Activated T-helper 2 cell treated with anti-CD3 and anti-CD28 coated beads, Interferon-gamma antibody, Interleukin-2, Interleukin-4, amounts not matched to agents 10 μg/mL and 5 μg/mL and 100 μg/mL, durations not matched to agents 14 hours and 24 hours and 36 hours (primary cell): ENCODE results near the gene ZNF267. TPM values are rescaled to one million over a fixed set of nuclear protein-coding genes. Genes with fewer than 3 reads are reported as not detected.
A peak's percentile ranks its signal among the peaks of the same experiment; 100 is the strongest.

Source experiments
- DNase-seq: peaks from one replicate; pipeline ENCODE4 v3.0.0; 2021; ENCODE audit warnings: low spot score
- H3K27ac Mint-ChIP-seq: one replicate; pipeline ENCODE4 v1.8.0; 2021; ENCODE audit warnings: mixed read lengths
- H3K27me3 Mint-ChIP-seq: one replicate; pipeline ENCODE4 v1.8.0; 2021; ENCODE audit warnings: low read depth, mixed read lengths
- H3K36me3 Mint-ChIP-seq: one replicate; pipeline ENCODE4 v1.8.0; 2021; ENCODE audit warnings: low read depth, mixed read lengths
- H3K4me1 Mint-ChIP-seq: one replicate; pipeline ENCODE4 v1.8.0; 2021; ENCODE audit warnings: low read depth, mixed read lengths
- H3K4me3 Mint-ChIP-seq: one replicate; pipeline ENCODE4 v1.8.0; 2021; ENCODE audit warnings: low read depth, mild to moderate bottlenecking, moderate library complexity, mixed read lengths
- H3K9me3 Mint-ChIP-seq: one replicate; pipeline ENCODE4 v1.8.0; 2021; ENCODE audit warnings: mixed read lengths
- intact Hi-C: fragments of 100-400 bp; cut with micrococcal nuclease; formaldehyde crosslinking; loops from one replicate; pipeline ENCODE4 v1.15.1; 2023
- total RNA-seq: library from RNA; stranded (reverse); gene quantifications from 2 replicates; pipeline ENCODE4 v1.2.3, GENCODE V29; 2022

Gene ZNF267
- total RNA-seq, 1 donor from 2014 or later: 68.5 TPM

- H3K36me3 Mint-ChIP-seq: peaks cover 28% of the 10 kb centered on the region
- no peak overlapping the region for H3K27ac Mint-ChIP-seq
- H3K4me1 Mint-ChIP-seq: peaks cover 53% of the 10 kb centered on the region
- DNase-seq: no peak
- H3K4me3 Mint-ChIP-seq: no peak overlapping the region
- peaks cover 3% of the 10 kb centered on the region for H3K27me3 Mint-ChIP-seq
- intact Hi-C loops: loop anchor here (10.0 kb wide), 1 partner anchor 767 kb away; the partner anchor contains the start of gene BCKDK
- H3K9me3 Mint-ChIP-seq: peaks cover 5% of the 10 kb centered on the region
Measured at GRCh38 chr16:31871510-31871909, 2.1 kb upstream of the ZNF267 start.

DNA sequence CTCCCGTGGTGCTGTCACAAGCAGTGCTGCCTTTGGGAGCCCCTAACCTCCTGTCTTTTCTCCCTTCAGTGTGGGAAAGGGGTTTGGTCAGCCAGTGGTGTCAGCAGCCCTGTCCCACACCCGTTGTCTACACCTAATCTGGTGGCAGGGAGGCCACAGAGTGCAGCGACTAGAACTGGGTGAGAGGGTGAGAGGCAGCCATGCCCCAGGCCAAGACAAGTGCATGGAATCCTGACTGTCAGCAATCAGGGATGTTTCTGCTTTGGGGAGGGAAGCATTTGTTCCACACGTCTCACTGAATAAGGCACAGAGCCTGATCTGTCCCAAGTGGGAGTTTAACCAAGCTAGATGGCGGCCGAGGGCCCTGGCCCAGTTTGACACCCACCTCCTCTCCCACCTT lies 1.4 kb upstream of the ZNF267 start:
- Mint-ChIP-seq H3K4me3 (no peak overlapping the region), H3K27ac (no peak overlapping the region), H3K36me3 (peaks cover 35% of the 10 kb centered on the region), H3K4me1 (peaks cover 57% of the 10 kb centered on the region), H3K27me3 (peaks cover 2% of the 10 kb centered on the region), H3K9me3 (peaks cover 5% of the 10 kb centered on the region)
- no peak for DNase-seq
- intact Hi-C loops: loop anchor here (10.0 kb wide), 1 partner anchor 767 kb away; the partner anchor contains the start of gene BCKDK

GRCh38 chr16:31874366-31875111 lies 932 bp downstream of the ZNF267 start:
- peak overlapping the region; percentile 90 for H3K27ac Mint-ChIP-seq
- H3K36me3 Mint-ChIP-seq: peaks cover 59% of the 10 kb centered on the region
- H3K4me1 Mint-ChIP-seq: peaks cover 62% of the 10 kb centered on the region
- H3K4me3 Mint-ChIP-seq: peak overlapping the region; percentile 99
- H3K9me3 Mint-ChIP-seq: peaks cover 15% of the 10 kb centered on the region
- H3K27me3 Mint-ChIP-seq: no peaks in the 10 kb centered on the region
- DNase-seq: no peak
- intact Hi-C loops: loop anchor here (5.0 to 10.0 kb wide), 3 partner anchors 43 to 917 kb away; partner anchors contain the start of genes BCKDK and SETD1A

GRCh38 chr16:31875112-31875803 lies 1.7 kb downstream of the ZNF267 start:
- Mint-ChIP-seq H3K4me3 (peak overlapping the region; percentile 99), H3K9me3 (peaks cover 22% of the 10 kb centered on the region), H3K27me3 (no peaks in the 10 kb centered on the region), H3K27ac (peak overlapping the region; percentile 90), H3K4me1 (peaks cover 65% of the 10 kb centered on the region), H3K36me3 (peaks cover 66% of the 10 kb centered on the region)
- DNase-seq: no peak
- intact Hi-C loops: loop anchor here (5.0 to 10.0 kb wide), 3 partner anchors 42 to 918 kb away; partner anchors contain the start of genes BCKDK and SETD1A

- DNase-seq: no peak
- no peaks in the 10 kb centered on the region for H3K27me3 Mint-ChIP-seq
- peak overlapping the region; percentile 99 for H3K4me3 Mint-ChIP-seq
- intact Hi-C loops: loop anchor here (5.0 to 10.0 kb wide), 3 partner anchors 41 to 919 kb away; partner anchors contain the start of genes BCKDK and SETD1A
- H3K27ac Mint-ChIP-seq: peak overlapping the region; percentile 90
- peaks cover 25% of the 10 kb centered on the region for H3K9me3 Mint-ChIP-seq
- H3K4me1 Mint-ChIP-seq: peaks cover 63% of the 10 kb centered on the region
- peaks cover 70% of the 10 kb centered on the region for H3K36me3 Mint-ChIP-seq
Measured at GRCh38 chr16:31875928-31876547, 2.4 kb downstream of the ZNF267 start.

- Mint-ChIP-seq H3K4me3 (peak overlapping the region; percentile 99), H3K27me3 (no peaks in the 10 kb centered on the region), H3K27ac (peak overlapping the region; percentile 90), H3K4me1 (peaks cover 57% of the 10 kb centered on the region), H3K36me3 (peaks cover 80% of the 10 kb centered on the region), H3K9me3 (peaks cover 30% of the 10 kb centered on the region)
- intact Hi-C loops: loop anchor here (1.0 to 10.0 kb wide), 5 partner anchors 8 to 920 kb away; partner anchors contain the start of genes BCKDK and SETD1A
- peak; percentile 48 for DNase-seq
Measured at GRCh38 chr16:31876951-31877828, 3.6 kb downstream of the ZNF267 start.

- intact Hi-C loops: loop anchor here (1.0 to 10.0 kb wide), 5 partner anchors 9 to 921 kb away; partner anchors contain the start of genes BCKDK and SETD1A
- peak overlapping the region; percentile 99 for H3K4me3 Mint-ChIP-seq
- H3K27ac Mint-ChIP-seq: peak overlapping the region; percentile 90
- peaks cover 38% of the 10 kb centered on the region for H3K9me3 Mint-ChIP-seq
- no peaks in the 10 kb centered on the region for H3K27me3 Mint-ChIP-seq
- H3K36me3 Mint-ChIP-seq: peaks cover 89% of the 10 kb centered on the region
- DNase-seq: no peak
- H3K4me1 Mint-ChIP-seq: peaks cover 55% of the 10 kb centered on the region
Measured at GRCh38 chr16:31877876-31878642, 4.5 kb downstream of the ZNF267 start.

- Mint-ChIP-seq H3K9me3 (peaks cover 43% of the 10 kb centered on the region), H3K27me3 (no peaks in the 10 kb centered on the region), H3K4me3 (peak overlapping the region; percentile 30), H3K27ac (peak overlapping the region; percentile 83), H3K4me1 (peaks cover 51% of the 10 kb centered on the region), H3K36me3 (peaks cover 99% of the 10 kb centered on the region)
- intact Hi-C loops: loop anchor here (5.0 to 10.0 kb wide), 3 partner anchors 37 to 923 kb away; partner anchors contain the start of genes BCKDK and SETD1A
- no peak for DNase-seq
Measured at GRCh38 chr16:31879937-31880321, 6.3 kb downstream of the ZNF267 start.

DNA sequence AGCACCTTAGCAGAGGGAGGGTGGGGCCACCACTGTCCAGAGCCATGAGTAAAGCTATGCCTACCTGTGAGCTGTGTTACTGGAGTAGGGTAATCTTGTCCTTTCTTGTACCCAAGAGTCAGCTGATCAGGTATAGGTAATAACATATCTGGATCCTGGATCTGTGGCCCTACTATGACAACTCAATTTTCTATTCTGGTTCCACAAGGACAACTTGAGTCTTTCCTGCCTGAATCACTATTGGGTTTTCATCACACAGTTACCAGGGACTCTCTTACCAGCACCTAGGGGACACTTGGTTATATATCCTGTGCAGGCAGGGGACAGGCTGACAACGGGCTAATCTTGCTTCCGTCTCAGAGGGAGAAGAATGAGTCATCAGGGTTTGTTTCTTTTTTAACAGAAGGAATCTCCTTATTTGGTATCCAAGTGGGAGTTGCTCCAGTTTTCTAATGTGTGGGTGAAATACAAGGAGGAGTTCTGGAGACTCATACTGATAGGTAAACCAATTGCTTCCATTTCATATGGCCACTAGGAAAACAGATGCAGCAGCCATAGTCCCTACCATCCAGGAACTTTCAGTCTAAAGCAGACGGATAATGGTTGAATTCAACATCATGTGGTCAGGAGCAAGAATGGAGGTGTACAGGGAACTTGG lies 6.8 kb downstream of the ZNF267 start:
- Mint-ChIP-seq H3K4me3 (peak overlapping the region; percentile 30), H3K36me3 (peaks cover 99% of the 10 kb centered on the region), H3K27ac (peak overlapping the region; percentile 83), H3K27me3 (no peaks in the 10 kb centered on the region), H3K9me3 (peaks cover 49% of the 10 kb centered on the region), H3K4me1 (peaks cover 47% of the 10 kb centered on the region)
- DNase-seq: no peak
- intact Hi-C loops: no loop called here

DNA sequence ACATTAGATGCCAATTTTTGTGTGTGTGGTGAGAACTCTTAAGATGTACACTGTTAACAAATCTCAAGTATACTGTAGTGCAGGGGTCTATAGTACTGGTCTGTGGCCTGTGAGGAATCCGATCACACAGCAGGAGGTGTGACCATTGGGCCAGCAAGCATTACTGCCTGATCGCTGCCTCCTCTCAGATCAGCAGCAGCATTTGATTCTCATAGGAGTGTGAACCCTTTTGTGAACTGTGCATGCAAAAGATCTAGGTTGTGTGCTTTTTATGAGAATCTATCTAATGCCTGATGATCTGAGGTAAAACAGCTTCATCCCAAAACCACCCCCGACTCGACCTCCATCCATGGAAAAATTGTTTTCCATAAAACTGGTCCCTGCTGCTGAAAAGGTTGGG lies 12.6 kb downstream of the ZNF267 start:
- intact Hi-C loops: no loop called here
- H3K36me3 Mint-ChIP-seq: peaks cover 98% of the 10 kb centered on the region
- no peaks in the 10 kb centered on the region for H3K27me3 Mint-ChIP-seq
- H3K27ac Mint-ChIP-seq: no peak overlapping the region
- H3K9me3 Mint-ChIP-seq: peaks cover 77% of the 10 kb centered on the region
- no peak for DNase-seq
- no peak overlapping the region for H3K4me3 Mint-ChIP-seq
- peaks cover 22% of the 10 kb centered on the region for H3K4me1 Mint-ChIP-seq

DNA sequence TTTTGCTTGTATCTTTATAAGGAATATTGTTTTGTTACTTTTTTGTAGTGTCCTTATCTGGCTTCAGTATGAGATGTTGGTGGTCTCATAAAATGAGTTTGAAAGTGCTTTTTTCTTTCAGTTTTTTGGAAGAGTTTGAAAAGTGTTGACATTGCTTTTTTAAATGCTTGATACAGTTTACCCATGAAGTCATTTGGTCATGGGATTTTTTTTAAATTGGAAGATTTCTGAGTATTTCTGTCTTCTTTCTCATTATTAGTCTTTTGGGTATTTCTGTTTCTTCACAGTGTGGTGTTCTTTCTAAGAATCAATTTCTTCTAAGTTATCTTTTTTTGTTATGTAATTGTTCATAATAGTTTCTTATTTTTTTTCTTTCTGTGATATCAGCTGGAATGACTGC lies 15.1 kb downstream of the ZNF267 start:
- peaks cover 21% of the 10 kb centered on the region for H3K4me1 Mint-ChIP-seq
- intact Hi-C loops: loop anchor here (1.0 kb wide), 1 partner anchor 11 kb away; no protein-coding TSS in a partner anchor
- H3K9me3 Mint-ChIP-seq: peaks cover 89% of the 10 kb centered on the region
- no peak overlapping the region for H3K4me3 Mint-ChIP-seq
- no peaks in the 10 kb centered on the region for H3K27me3 Mint-ChIP-seq
- peaks cover 99% of the 10 kb centered on the region for H3K36me3 Mint-ChIP-seq
- H3K27ac Mint-ChIP-seq: peak overlapping the region; percentile 82
- no peak for DNase-seq
